ENCODE results near the gene HSD17B12. TPM values are rescaled to one million over a fixed set of nuclear protein-coding genes. Genes with fewer than 3 reads are reported as not detected.

HSD17B12 gene
- total and polyA plus RNA-seq, 2 of the 4 experiments (the other 2 are of a cell fraction) = 38.0 to 44.6 TPM

GRCh38 chr11:43868852-43869567 lies 188.5 kb downstream of the HSD17B12 start:
- Histone ChIP-seq H3K27ac (ENCODE audit: insufficient read depth, low read length) (no peak overlapping the region), H3K56ac (ENCODE audit: extremely low read depth, insufficient read depth, low read length) (no peak overlapping the region), H2AK9ac (replicated peaks; ENCODE audit: low read depth, low read length, poor library complexity) (no peak overlapping the region), H3K4ac (ENCODE audit: low read depth, low read length) (no peak overlapping the region), H3K9me1 (ENCODE audit: insufficient read depth, low read length) (peaks cover 5% of the 10 kb centered on the region; the same call in 1 of the 2 replicates), H4K8ac (ENCODE audit: low read depth in 2 of 2, low read length in 2 of 2) (no peak overlapping the region), H3K9ac (ENCODE audit: low read depth, low read length) (no peak overlapping the region), H2BK5ac (ENCODE audit: low read depth, low read length, poor library complexity, severe bottlenecking) (no peak overlapping the region), H3K9me3 (ENCODE audit: control insufficient read depth, insufficient read depth, low read length) (no peaks in the 10 kb centered on the region), H2BK15ac (ENCODE audit: low read depth, low read length) (no peak overlapping the region), H3K36me3 (ENCODE audit: control insufficient read depth, insufficient read depth, low read length) (no peaks in the 10 kb centered on the region), H3K4me2 (ENCODE audit: low read depth, low read length) (peak overlapping the region; percentile 49; the same call in 1 of the 2 replicates), H3K4me1 (ENCODE audit: control insufficient read depth, insufficient read depth, low read length) (peaks cover 11% of the 10 kb centered on the region), H2AK5ac (ENCODE audit: low read depth, low read length) (no peak overlapping the region), H2AFZ (replicated peaks; ENCODE audit: low read length, poor library complexity) (no peak overlapping the region), H2BK120ac (ENCODE audit: low read depth, low read length) (no peak overlapping the region), H4K5ac (ENCODE audit: low read depth, low read length) (no peak overlapping the region), H3K18ac (ENCODE audit: low read depth, low read length) (no peak overlapping the region), H3K79me1 (ENCODE audit: low read depth in 1 of 2, low read length in 2 of 2) (no peaks in the 10 kb centered on the region), H3K4me3 (ENCODE audit: insufficient read depth, low read depth, low read length) (no peak overlapping the region), H3K14ac (replicated peaks; ENCODE audit: low read depth, low read length) (no peak overlapping the region), H3K23ac (ENCODE audit: low read depth, low read length) (no peak overlapping the region), H4K20me1 (ENCODE audit: insufficient read depth, low read length) (no peaks in the 10 kb centered on the region), H2BK20ac (ENCODE audit: low read depth, low read length) (no peak overlapping the region), H3K27me3 (ENCODE audit: control insufficient read depth, insufficient read depth, low read length) (peaks cover 14% of the 10 kb centered on the region), H4K91ac (ENCODE audit: insufficient read depth, low read depth, low read length) (no peak overlapping the region)
- ChIA-PET CTCF (interaction anchor here (1.1 kb wide), 1 partner anchor 17 kb away, joined by 3 read pairs; no protein-coding TSS in a partner anchor), POLR2A (ENCODE audit: unreplicated experiment) (no interaction called here)
- dilution Hi-C loops (cut with HindIII; ENCODE audit: low sequenced_read_pairs, unreplicated experiment) = no loop called here
- TF ChIP-seq CHD1 (IDR thresholded peaks at IDR 0.05; ENCODE audit: low read depth, low read length) (no peak), CEBPB (IDR thresholded peaks at IDR 0.05; ENCODE audit: low read depth, low read length) (peak; percentile 97), FOS (IDR thresholded peaks at IDR 0.05; ENCODE audit: low read depth, low read length) (0 out of 2 replicates have a peak, but pooled peaks have one; percentile 17)
- ATAC-seq (ENCODE audit: low read depth) (peak; percentile 59), DNase-seq (peak; percentile 80)
- intact Hi-C loops (cut with micrococcal nuclease) = no loop called here
- BruUV-seq (replicated peaks) = no TSS peak
- in situ Hi-C loops (cut with MboI; ENCODE audit: low sequenced_read_pairs) = no loop called here
- no CpG with 5 or more reads among the region's 5 CpGs for WGBS, 2 experiments (ENCODE audit: extremely low coverage in 2 of 2, insufficient read length in 1 of 2)

All from IMR-90 (cell line).